Spleen (tissue), 7 donors: ENCODE results near the gene USP32.

Source experiments
- POLR2A ChIP-seq, 3 donors: fragments of 450-650 bp; IDR thresholded peaks; one replicate each; pipeline ENCODE4 v1.5.1; 2017; ENCODE audit warnings: antibody characterized with exemption in 3 of 3, mild to moderate bottlenecking in 1 of 3
- POLR2AphosphoS5 ChIP-seq, 3 donors: sonication (generic); formaldehyde crosslinking; IDR thresholded peaks; one replicate each; pipeline ENCODE4 v1.5.1; 2017; ENCODE audit warnings: antibody characterized with exemption in 3 of 3
- TF ChIP-seq, protein P1 (sequence below), 11 experiments: fragments of 200-600 bp in 7 of 11; fragments of 450-650 bp in 4 of 11; sonication (generic) in 4 of 11; IDR thresholded peaks in 8 of 11; conservative IDR thresholded peaks in 3 of 11; 1 replicate in 7 of 11; 2 replicates in 4 of 11; pipeline versions ENCODE4 v1.4.0 to v1.8.0; 2016 to 2021; ENCODE audit warnings: antibody characterized with exemption in 11 of 11, inconsistent platforms in 4 of 11, mild to moderate bottlenecking in 1 of 11
- donor health status: DM: no; HTN: no; CAD: no; lungs with moderate emphysema.
- donor health status: DM: no; HTN: no; CAD: no.
- donor health status: DM: no; HTN: no; CAD: no.

DNA sequence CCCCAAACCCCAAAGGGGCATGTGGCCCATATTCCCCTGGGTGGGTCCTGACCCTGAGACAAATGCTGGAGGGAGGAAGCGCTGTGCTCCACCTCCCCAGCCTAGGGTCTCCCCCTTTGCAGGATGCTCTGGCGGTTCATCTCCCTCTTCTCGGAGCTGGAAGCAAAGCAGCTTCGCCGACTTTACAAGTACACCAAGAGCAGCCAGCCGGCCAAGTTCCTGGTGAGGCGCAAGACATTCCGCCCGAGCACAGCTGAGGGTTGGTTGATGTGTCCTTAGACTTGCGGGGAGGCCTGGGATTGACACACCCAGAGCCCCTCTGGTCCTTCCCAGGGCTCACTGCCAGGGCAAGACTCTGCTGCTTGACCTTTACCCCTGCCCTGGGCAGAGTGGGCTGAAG, 34.7 kb upstream of the USP32 start:
- TF ChIP-seq, protein P1, sequence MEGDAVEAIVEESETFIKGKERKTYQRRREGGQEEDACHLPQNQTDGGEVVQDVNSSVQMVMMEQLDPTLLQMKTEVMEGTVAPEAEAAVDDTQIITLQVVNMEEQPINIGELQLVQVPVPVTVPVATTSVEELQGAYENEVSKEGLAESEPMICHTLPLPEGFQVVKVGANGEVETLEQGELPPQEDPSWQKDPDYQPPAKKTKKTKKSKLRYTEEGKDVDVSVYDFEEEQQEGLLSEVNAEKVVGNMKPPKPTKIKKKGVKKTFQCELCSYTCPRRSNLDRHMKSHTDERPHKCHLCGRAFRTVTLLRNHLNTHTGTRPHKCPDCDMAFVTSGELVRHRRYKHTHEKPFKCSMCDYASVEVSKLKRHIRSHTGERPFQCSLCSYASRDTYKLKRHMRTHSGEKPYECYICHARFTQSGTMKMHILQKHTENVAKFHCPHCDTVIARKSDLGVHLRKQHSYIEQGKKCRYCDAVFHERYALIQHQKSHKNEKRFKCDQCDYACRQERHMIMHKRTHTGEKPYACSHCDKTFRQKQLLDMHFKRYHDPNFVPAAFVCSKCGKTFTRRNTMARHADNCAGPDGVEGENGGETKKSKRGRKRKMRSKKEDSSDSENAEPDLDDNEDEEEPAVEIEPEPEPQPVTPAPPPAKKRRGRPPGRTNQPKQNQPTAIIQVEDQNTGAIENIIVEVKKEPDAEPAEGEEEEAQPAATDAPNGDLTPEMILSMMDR (IDR thresholded peaks at IDR 0.05 in 8 of 11, conservative IDR thresholded peaks at IDR 0.05 in 3 of 11), result no peak
- TF ChIP-seq POLR2A (IDR thresholded peaks at IDR 0.05) (no peak), POLR2AphosphoS5 (IDR thresholded peaks at IDR 0.05) (no peak)
